HG03558 (cell line): ENCODE measurements around the gene PCNX2.

ENCODE experiments used
- ATAC-seq: cut with Tn5 transposase; IDR thresholded peaks from one replicate; pipeline ENCODE4 v1.9.1; 2021; ENCODE audit warnings: moderate number of reproducible peaks; ENCODE audit not compliant: unreplicated experiment; ENCODE audit errors: extremely low read depth

Gene PCNX2

DNA sequence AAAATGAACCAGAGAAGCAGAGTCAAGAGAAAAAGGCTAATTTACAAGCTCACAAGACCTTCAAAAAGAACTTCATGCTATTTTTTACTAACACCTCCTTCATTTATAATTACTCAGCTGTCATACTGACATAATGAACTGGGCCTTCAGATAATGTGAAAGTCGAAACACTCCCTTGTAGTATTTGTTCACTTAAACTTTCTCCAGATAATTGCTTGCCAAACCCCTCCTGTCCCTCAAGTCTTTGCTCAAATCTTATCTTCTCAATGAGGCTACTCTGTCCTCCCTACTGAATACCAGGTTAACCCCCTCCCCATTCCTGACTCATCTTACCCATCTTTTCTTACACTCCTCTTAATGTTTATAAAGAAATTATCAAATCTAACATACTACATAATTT is 20.9 kb upstream of the PCNX2 start:
- ATAC-seq, result no peak

DNA sequence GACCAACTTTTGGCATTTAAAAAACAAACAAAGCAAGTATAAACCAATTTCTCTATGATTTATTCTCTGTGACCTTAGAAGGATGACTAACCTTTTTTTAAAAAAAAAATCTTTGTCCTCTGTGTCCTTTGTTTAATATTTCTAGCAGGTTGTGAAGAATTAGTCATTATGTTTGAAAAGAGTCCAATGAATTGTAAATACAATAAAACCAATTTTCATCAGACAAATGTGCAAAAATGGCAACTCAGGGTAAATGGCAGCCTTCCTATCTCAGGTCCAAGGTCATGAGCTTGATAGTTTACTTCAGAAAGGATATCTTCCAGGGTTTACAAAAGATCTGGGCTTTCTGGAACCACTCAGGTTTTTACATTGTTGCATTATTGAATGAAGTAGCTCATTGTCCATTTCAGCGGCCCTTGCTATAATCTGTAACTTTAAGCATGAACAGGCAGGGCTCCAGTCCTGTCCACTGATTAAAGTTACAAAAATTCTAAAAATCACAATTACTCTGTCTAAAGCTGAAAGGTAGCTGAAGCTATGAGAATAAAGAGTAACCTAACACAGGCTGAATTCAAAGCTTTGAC is 20.3 kb upstream of the PCNX2 start:
- no peak for ATAC-seq

DNA sequence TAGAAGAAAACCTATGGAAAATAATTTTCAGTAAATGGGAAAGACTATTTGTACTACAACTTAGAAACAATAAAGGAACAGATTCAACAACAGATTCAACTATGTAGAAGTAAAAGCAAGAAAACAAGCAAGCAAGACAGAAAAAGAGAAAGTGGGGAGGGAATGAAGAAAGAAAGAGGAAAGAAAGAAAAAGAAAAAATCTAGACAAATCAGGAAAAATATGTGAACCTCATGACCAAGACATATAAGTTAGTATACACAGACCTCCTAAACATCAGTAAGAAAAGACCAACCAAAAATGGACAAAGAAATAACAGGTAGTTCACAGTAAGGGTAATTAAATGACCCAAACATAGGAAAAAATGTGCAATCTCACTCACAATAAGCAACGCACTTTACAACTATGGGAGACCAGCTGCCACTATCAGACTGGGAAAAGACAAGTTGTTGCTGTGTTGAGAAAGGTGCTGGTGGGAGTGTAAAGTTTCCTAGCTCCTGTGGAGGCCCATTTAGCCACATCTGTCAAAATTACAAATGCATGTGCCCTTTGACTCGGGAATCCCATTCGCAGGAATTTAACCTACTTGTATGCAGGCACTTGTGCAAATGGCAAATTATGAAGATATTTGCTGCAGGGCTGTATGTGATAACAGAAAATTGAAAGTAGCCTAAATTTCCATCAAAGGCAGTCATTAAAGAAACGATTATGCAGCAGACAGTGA is 18.1 kb upstream of the PCNX2 start:
- ATAC-seq, result no peak

DNA sequence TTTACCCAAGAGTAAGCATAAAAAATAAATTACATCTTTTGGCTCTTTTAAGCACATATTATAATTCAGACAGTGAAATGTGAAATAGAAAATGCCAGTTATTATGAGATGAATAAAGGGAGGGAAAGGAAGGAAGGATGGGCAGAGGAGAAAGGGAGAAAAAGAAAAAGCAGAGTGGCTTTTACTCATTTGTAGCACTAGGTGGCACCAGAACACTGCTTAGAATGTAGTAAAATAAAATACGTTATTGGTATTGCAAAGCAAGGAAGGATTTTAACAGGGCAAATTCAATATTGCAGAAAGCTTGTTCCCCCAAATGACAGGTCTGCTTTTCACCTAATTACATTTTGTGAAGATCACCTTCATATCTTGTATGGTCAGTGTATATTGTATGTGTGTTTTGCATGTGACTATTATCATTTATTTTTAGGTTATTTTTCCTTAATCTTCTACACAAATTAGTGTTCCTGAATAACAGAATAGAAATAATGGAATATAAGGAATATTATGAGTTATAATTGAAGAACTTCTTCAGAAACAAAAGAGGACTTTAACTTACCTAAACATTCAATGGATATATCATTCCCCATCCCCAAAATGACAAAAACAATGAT is 9.1 kb upstream of the PCNX2 start:
- no peak for ATAC-seq

DNA sequence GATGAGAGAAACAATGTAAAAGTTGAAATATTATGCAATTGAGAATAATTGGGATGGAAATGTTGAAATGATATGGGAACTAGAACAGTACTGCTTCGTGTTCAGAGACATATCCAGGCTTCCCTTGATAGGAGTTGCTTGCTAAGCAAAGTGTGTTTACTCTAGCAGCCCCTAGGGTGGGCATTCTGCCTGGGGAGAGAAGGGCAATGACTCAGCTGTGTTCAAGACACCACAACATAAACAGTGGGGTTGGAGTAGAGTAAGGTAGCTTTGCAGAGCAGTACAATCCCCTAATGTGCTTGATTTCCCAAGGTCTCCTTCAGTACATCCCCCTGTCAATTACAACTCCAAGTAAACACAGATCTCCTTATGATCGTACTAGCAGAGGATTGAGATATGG is 4.8 kb upstream of the PCNX2 start:
- no peak for ATAC-seq

DNA sequence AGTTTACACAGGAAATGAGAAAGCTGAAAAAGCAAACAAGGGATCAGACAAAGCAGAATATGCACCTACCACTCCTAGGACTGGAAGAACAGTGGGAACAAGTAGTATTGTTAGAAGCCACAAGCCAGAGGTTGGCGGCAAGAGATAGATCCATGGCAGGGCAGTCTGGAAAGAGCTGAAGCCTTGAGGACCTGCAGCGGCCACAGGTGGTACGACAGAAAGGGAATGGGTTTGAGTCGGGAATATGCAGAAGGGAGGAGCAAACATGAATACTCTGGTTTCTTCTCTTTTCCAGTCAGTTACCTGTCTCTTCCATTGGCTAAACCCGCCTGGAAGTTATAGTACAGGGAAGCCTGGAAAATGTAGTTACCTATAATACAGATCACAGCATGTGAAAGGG is 3.9 kb upstream of the PCNX2 start:
- no peak for ATAC-seq

DNA sequence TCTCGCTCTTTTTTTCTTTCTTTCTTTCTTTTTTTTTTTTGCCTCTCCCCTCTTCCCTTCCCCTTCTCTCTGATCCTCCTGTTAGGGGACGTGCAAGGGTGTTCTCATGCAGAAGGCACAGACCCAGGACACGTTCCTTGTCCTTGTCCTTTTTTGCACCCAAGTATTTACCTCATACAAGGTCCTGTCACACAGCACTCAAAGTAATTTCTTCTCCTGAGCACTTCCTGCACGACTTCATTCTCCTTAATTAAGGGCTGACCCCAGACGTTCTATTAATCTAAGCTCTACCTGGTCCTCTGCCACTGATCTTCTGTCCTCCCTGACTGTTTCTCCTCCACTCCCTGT is 424 bp upstream of the PCNX2 start:
- no peak for ATAC-seq

DNA sequence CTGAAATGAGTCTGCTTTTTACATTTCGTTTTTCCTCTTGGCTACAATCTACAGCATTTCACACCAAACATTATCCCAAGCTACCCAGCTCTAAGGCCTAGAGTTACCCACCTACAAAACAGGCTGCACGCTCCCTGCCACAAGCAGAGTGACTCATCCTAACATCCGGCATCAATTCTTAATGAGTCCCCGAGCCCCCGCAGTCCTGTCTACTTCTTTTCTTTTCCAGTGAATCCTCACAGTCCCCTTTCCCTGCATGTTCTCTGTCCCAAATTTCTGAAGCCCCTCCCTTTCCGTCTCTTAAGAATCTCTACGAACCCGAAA is 650 bp downstream of the PCNX2 start:
- no peak for ATAC-seq

DNA sequence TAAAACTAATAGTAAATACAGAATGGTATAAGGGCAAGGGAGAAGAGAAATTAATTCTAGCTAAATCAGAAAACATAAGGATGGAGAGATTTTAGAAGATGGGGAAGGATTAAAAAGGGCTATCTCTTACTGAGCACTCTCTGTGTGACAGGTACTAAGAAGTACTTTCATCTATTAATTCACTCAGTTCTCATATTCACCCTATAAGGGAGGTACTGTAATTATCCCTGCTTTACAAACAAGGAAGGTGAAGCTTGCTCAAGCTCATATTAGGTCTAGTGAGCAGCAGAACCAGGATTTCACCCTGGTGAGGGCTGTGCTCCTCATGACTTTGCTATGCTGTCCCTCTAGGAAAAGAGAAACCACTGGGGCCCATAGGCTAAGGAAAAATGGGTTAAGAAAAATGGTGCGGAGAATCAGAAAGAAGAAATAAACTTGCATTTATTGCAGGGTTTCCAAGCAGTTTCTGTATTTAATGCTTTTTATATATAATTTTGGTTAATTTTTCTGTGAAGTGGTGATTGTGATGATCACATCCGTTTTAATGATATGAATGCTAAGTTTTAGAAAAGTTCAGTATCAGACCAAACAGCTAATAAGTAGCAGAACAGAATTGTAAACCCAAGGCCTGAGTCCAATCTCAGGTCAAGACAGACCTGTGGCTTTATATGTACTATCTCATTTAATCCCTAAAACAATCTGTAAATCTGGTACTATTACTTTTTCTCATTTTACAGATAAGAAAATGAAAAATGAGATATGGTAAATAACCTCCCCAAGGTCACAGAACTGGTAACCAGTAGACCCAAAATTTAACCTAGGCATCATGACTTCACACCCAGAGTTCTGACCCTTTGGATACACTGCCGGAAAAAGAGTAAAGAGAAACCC is 1.7 kb downstream of the PCNX2 start:
- no peak for ATAC-seq

DNA sequence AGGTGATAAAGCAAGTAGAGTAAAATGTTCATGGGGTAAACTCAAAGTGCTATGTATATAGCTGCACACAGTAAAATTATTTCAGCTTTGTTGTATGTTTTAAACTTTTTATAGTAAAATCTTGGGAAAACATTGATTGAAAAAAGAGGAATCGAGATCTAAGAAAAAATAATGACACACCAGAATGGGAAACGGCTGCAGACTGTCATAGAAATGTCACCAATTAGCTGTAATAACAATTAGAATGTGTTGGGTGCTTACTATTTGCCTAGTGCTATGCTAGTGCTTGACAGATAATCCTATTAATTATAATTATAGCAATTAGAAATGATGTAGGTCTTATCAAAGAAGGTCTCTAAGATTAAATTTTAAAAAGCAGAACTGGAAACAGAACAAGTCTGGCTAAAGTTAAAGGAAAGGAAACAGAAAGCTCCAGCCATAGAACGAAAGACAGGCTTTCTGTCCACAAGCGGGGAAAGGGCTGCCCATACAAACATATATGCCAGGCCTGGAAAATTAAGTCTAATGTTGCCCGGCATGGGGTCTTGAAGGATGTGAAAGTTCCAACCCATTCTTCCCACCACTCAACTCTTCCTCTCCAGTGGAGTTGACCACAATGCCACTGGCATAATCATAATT is 5.0 kb downstream of the PCNX2 start:
- no peak for ATAC-seq

DNA sequence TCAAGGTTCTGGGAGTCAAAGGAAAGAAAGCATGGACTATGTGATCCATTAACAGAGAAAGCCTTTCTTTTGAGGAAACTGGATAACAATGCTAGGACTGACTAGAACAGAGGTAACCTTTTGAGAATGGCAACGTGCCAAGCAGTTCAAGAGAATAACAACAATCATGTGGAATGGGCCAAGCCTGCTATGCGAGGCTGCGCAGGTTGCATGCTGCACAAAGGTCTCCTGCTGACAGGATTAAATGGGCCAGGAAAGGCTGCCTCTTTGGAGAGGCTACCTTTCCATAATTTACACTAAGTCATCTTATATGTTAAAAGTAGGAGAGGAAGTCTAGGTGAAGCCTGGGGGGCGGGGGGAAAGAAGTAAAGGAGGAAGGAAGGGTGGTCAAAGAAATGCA is 5.8 kb downstream of the PCNX2 start:
- no peak for ATAC-seq

DNA sequence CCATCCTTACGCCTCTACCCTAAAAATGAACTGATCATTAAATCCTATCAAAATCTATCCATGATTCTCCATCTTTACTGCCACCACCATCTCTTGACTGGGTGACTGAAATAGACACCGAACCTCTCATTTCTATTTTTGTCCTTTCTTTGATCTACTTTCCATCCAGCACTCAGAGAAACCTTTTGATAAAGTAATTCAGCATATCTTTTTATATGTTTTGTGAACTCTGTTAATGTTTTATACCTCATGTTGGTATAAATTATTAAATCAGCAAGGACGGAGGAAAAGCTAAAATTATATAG is 13.0 kb downstream of the PCNX2 start:
- no peak for ATAC-seq

DNA sequence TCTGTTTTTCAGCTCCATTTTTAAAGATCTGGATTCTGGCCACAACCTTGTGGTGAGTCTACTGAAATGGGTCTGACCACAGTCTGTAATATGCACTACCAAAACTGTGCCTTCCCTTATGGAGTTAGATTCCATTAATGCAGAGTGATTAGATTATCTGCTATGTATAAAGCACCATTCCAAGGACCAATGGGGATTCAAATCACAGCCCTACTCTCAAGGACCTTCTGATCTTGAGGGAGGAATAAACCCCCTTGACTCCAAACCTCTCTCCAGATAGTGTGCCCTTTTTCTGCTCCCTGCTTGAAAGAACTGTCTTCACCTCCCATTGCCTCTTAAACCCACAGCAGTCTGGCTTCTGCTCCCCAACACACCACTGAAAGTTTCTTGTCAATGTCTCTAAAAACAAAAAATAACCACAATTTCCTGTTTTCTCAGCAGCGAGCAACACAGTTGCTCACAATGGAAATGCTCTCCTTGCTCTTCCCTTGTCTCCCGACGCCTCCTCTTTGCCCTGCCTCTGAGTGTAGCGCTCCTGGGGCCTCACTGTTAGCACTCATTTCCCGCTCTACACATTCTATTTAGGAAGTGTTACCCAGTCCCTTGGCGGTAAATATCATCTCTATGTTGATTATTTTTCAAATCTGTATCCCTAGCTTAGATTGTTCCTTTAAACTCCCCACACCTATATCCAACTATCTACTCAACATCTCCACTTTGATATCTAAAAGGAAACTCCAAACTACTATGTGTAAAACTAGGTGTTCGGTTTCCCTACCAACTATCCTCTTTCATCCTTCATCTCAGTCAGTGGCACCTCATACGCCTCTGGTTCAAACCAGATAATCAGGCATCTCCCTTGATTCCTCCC is 13.6 kb downstream of the PCNX2 start:
- peak; percentile 80 for ATAC-seq

DNA sequence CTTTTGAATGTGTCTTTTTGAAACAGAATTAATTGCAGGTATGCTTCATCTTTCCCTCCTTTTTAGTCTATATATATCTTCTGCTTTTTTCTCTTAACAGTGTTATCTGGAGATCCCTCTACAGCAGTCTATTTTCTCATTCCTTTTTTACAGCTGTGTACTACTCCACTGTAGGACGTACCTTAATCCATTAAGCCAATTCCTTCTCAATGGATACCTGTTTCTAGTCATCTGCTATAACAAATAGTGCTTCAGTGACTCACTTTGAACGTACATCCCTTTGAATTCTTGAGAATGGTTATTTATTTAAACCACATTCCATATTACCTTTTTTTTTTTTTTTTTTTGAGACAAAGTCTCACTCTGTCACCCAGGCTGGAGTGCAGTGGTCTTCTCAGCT is 15.6 kb downstream of the PCNX2 start:
- no peak for ATAC-seq

DNA sequence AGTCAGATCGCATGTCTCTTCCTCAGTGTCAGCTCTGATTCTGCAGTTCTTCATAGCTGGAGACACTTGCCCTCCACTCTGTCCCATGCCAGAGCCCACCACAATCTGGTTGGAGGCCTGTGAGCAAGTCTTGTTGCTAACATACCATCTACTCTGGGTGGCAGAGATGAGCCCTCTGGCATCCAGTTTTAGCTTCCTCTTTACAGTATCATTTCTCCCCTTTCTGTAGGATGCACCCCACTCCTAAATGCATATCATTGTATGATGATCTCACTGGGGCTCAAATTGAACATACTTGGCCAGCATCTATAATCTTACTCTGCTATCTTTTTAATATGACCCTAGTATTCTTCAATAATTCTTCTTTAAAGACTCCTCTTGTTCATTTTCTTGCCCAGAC is 16.9 kb downstream of the PCNX2 start:
- no peak for ATAC-seq

DNA sequence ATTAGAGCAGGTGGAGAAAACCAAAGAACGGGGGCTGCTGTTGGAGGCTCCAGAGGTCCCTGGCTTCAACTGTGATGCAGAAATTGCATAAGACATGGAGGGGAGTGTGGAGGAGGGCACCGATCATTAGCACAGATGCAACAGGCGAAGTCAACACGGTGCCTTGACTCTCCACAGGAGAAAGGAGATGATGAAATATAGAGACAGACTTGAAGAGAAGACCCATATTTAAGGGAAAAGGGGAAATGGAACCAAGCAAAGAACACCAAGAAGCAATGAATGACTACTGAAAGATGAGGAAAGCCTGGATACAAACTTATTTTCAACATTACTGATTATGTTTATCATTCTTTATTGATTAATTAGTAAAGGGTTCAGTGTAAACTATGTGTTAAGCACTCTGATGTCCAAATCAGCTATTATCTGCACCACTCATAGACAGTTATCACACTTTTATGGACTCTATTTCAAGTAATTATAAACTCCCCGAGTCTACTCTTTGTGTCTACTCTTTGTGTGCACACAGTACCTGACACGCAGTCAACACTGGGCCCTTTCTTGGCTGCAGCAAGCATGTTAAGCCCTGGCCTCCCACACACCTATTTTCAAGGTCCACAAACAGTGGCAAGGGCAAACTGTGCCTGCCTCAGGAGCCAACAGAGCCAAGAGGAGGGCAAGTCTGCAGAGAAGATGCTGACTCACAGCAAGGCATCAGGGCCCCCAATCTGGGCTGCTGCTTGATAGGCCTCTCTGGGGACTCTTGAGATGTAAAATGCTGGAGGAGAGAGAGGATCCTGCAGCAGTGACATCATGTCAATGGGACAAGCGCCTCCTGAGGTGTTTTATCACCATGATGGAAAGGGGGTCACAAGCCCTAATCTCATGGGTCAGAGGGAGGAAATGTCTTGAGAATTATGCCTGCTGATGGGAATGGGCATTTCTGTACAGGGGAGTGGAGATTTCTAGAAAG is 17.6 kb downstream of the PCNX2 start:
- no peak for ATAC-seq

DNA sequence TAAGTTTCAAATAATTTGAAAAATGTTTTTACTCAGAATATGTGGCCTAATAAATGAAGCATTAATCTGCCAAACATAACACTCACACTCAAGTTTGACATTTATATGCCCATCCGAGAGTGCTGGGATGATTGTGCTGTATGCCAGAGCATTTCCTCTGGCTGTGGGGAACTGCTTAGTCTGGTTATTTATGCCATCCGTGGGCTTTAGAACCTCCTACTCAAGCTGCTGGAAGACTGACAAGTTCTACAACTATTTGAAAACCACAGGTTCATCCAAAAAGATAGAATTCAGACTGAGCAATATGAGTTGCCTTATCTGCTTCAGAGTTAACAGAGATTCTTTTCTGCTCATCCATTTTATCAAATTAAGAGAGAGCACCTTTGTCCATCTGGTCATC is 25.9 kb downstream of the PCNX2 start:
- ATAC-seq, result no peak

DNA sequence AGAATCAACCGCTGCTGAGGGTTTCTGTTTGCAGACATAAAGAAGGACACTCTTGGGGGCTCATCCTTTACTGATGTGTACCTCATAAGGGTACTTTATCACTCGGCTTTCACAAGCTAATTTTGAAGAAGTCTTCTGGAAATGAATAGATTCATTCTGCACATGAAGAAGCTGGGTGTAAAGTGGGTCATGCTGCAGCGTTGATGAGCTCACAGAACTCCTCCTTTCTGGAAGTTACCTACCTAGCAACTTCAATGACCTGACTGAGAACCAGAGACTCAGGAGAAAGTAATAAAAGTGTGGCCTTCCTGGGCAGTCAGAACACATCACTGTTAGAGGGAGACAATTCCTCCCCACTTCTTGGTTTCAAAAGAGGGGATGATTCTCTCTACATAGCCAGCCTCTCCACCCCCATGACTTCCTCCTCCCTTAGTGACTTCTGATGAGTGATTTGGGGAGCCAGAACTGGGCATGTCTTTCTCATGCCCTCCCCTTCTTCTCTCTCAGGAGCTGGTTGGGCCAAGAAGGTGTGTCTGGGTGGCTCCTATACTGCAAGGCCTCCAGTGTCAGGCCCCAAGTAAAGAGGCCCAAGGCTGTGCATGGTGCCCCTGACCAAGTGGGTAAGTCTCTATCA is 27.0 kb downstream of the PCNX2 start:
- no peak for ATAC-seq
